Measurements from ENCODE around the gene TPCN1. TPM values are rescaled to one million over a fixed set of nuclear protein-coding genes. Genes with fewer than 3 reads are reported as not detected.

TPCN1 gene
- total RNA-seq, 1 donor from 2014 or later: 7.9 TPM

DNA sequence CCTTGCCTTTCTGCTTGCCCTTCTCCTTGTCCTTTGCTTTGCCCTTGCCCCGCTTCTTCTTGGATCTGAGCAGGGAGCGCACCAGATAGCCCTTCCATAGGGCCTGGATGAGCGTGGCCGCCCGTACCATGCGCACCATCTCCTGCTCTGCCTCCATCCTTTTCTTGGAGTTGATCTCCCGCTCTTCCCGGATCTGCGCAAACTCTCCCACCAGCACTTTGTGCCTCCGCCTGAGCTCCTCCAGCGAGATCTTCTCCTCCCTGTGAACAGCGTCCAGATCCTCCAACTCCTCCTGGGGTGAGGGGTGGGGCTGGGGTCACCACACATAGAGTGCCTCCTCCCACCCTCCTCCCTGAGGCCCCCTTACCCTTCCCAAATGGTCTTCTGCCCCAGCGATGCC, 25.7 kb upstream of the TPCN1 start:
- Mint-ChIP-seq H3K4me1 (ENCODE audit: low read depth, unreplicated experiment) (peaks cover 6% of the 10 kb centered on the region), H3K36me3 (ENCODE audit: unreplicated experiment) (no peaks in the 10 kb centered on the region), H3K9me3 (ENCODE audit: unreplicated experiment) (no peaks in the 10 kb centered on the region), H3K27me3 (ENCODE audit: unreplicated experiment) (no peaks in the 10 kb centered on the region), H3K27ac (ENCODE audit: unreplicated experiment) (no peak overlapping the region), H3K4me3 (ENCODE audit: unreplicated experiment) (no peak overlapping the region)
- TF ChIP-seq, protein P1, sequence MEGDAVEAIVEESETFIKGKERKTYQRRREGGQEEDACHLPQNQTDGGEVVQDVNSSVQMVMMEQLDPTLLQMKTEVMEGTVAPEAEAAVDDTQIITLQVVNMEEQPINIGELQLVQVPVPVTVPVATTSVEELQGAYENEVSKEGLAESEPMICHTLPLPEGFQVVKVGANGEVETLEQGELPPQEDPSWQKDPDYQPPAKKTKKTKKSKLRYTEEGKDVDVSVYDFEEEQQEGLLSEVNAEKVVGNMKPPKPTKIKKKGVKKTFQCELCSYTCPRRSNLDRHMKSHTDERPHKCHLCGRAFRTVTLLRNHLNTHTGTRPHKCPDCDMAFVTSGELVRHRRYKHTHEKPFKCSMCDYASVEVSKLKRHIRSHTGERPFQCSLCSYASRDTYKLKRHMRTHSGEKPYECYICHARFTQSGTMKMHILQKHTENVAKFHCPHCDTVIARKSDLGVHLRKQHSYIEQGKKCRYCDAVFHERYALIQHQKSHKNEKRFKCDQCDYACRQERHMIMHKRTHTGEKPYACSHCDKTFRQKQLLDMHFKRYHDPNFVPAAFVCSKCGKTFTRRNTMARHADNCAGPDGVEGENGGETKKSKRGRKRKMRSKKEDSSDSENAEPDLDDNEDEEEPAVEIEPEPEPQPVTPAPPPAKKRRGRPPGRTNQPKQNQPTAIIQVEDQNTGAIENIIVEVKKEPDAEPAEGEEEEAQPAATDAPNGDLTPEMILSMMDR (IDR thresholded peaks at IDR 0.05; ENCODE audit: partially characterized antibody, unreplicated experiment): no peak
- no peak for DNase-seq

DNA sequence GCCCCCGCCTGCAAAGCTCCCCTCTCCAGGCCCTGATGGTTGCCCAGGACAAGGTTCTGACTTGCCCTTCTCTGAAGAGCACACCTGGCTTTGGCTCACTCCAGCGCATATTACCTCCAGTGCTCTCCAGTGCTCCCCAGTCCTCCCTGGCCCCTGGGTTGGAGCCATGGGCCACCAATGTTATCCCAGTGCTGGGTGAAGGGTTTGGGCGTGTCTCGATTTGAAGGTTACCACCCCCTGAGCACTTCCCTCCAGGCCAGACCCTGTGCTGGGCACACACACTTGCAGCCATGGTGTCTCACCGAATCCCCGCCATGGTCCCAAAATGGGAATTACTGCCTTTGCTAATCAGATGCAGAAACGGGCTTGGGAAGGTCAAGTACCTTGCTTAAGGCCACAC, 24.7 kb upstream of the TPCN1 start:
- H3K27ac Mint-ChIP-seq (ENCODE audit: unreplicated experiment): no peak overlapping the region
- TF ChIP-seq, protein P1 (IDR thresholded peaks at IDR 0.05; ENCODE audit: partially characterized antibody, unreplicated experiment): no peak

GRCh38 chr12:113196990-113197389, 24.3 kb upstream of the TPCN1 start:
- peak; percentile 57 for DNase-seq
- peaks cover 6% of the 10 kb centered on the region for H3K4me1 Mint-ChIP-seq (ENCODE audit: low read depth, unreplicated experiment)
- no peaks in the 10 kb centered on the region for H3K36me3 Mint-ChIP-seq (ENCODE audit: unreplicated experiment)
- H3K27ac Mint-ChIP-seq (ENCODE audit: unreplicated experiment): no peak overlapping the region
- H3K9me3 Mint-ChIP-seq (ENCODE audit: unreplicated experiment): no peaks in the 10 kb centered on the region
- H3K27me3 Mint-ChIP-seq (ENCODE audit: unreplicated experiment): peaks cover 1% of the 10 kb centered on the region
- no peak overlapping the region for H3K4me3 Mint-ChIP-seq (ENCODE audit: unreplicated experiment)
- TF ChIP-seq, protein P1 (IDR thresholded peaks at IDR 0.05; ENCODE audit: partially characterized antibody, unreplicated experiment): peak; percentile 56

More for the DNA sequence above, 24.7 kb upstream of the TPCN1 start:
- no peak for DNase-seq
- H3K4me3 Mint-ChIP-seq (ENCODE audit: unreplicated experiment): no peak overlapping the region
- peaks cover 5% of the 10 kb centered on the region for H3K4me1 Mint-ChIP-seq (ENCODE audit: low read depth, unreplicated experiment)
- no peaks in the 10 kb centered on the region for H3K36me3 Mint-ChIP-seq (ENCODE audit: unreplicated experiment)
- no peaks in the 10 kb centered on the region for H3K27me3 Mint-ChIP-seq (ENCODE audit: unreplicated experiment)
- H3K9me3 Mint-ChIP-seq (ENCODE audit: unreplicated experiment): no peaks in the 10 kb centered on the region

GRCh38 chr12:113197518-113198077, 23.7 kb upstream of the TPCN1 start:
- H3K4me3 Mint-ChIP-seq (ENCODE audit: unreplicated experiment): no peak overlapping the region
- TF ChIP-seq, protein P1 (IDR thresholded peaks at IDR 0.05; ENCODE audit: partially characterized antibody, unreplicated experiment): no peak
- no peak overlapping the region for H3K27ac Mint-ChIP-seq (ENCODE audit: unreplicated experiment)
- DNase-seq: no peak
- peaks cover 2% of the 10 kb centered on the region for H3K27me3 Mint-ChIP-seq (ENCODE audit: unreplicated experiment)
- H3K9me3 Mint-ChIP-seq (ENCODE audit: unreplicated experiment): no peaks in the 10 kb centered on the region
- no peaks in the 10 kb centered on the region for H3K36me3 Mint-ChIP-seq (ENCODE audit: unreplicated experiment)
- H3K4me1 Mint-ChIP-seq (ENCODE audit: low read depth, unreplicated experiment): peaks cover 7% of the 10 kb centered on the region

GRCh38 chr12:113198296-113198695, 23.0 kb upstream of the TPCN1 start:
- TF ChIP-seq, protein P1 (IDR thresholded peaks at IDR 0.05; ENCODE audit: partially characterized antibody, unreplicated experiment): no peak
- H3K27ac Mint-ChIP-seq (ENCODE audit: unreplicated experiment): no peak overlapping the region
- no peak for DNase-seq
- no peak overlapping the region for H3K4me3 Mint-ChIP-seq (ENCODE audit: unreplicated experiment)
- no peaks in the 10 kb centered on the region for H3K9me3 Mint-ChIP-seq (ENCODE audit: unreplicated experiment)
- H3K36me3 Mint-ChIP-seq (ENCODE audit: unreplicated experiment): no peaks in the 10 kb centered on the region
- peaks cover 7% of the 10 kb centered on the region for H3K4me1 Mint-ChIP-seq (ENCODE audit: low read depth, unreplicated experiment)
- H3K27me3 Mint-ChIP-seq (ENCODE audit: unreplicated experiment): peaks cover 2% of the 10 kb centered on the region
